Gastroesophageal sphincter (tissue), 4 donors: ENCODE results near the gene POLR1B. TPM values are rescaled to one million over a fixed set of nuclear protein-coding genes. Genes with fewer than 3 reads are reported as not detected.

ENCODE experiments used
- ATAC-seq: fragments of 150-250 bp; one replicate; pipeline ENCODE4 v1.9.1; 2016; ENCODE audit warnings: mild to moderate bottlenecking, moderate library complexity
- H3K27ac ChIP-seq, 4 donors: fragments of 200-600 bp; sonication (generic) in 3 of 4; 1 replicate in 3 of 4; 2 replicates in 1 of 4; pipeline ENCODE4 v1.5.1; 2016 to 2019
- H3K27me3 ChIP-seq: fragments of 200-600 bp; sonication (generic); one replicate; pipeline ENCODE4 v1.5.1; 2019
- H3K36me3 ChIP-seq, 2 donors: fragments of 200-600 bp; sonication (generic); one replicate each; pipeline ENCODE4 v1.5.1; 2019; ENCODE audit warnings: control low read depth in 1 of 2
- H3K4me1 ChIP-seq, 3 donors: fragments of 200-600 bp; sonication (generic); 1 replicate in 2 of 3; 2 replicates in 1 of 3; pipeline ENCODE4 v1.5.1; 2016 to 2019; ENCODE audit warnings: control low read depth in 2 of 3
- H3K4me3 ChIP-seq, 2 donors: fragments of 200-600 bp; sonication (generic); one replicate each; pipeline ENCODE4 v1.5.1; 2019; ENCODE audit warnings: mild to moderate bottlenecking in 1 of 2, moderate library complexity in 1 of 2
- H3K9me3 ChIP-seq, 3 donors: fragments of 200-600 bp; sonication (generic); one replicate each; pipeline ENCODE4 v1.5.1; 2017 to 2019; ENCODE audit warnings: control low read depth in 2 of 3
- CTCF ChIP-seq, 4 experiments: fragments of 200-600 bp in 2 of 4; fragments of 450-650 bp in 2 of 4; sonication (generic) in 1 of 4; IDR thresholded peaks; one replicate each; pipeline ENCODE4 v1.5.1; 2017 to 2019; ENCODE audit warnings: antibody characterized with exemption in 4 of 4, mild to moderate bottlenecking in 2 of 4, moderate library complexity in 2 of 4
- EP300 ChIP-seq: sonication (generic); formaldehyde crosslinking; IDR thresholded peaks from one replicate; pipeline ENCODE4 v1.6.1; 2017; ENCODE audit warnings: antibody characterized with exemption, mild to moderate bottlenecking
- POLR2A ChIP-seq, 2 donors: fragments of 450-650 bp; IDR thresholded peaks; one replicate each; pipeline ENCODE4 v1.6.1; 2017; ENCODE audit warnings: antibody characterized with exemption in 2 of 2, mild to moderate bottlenecking in 2 of 2, moderate library complexity in 1 of 2
- POLR2AphosphoS5 ChIP-seq: sonication (generic); formaldehyde crosslinking; IDR thresholded peaks from one replicate; pipeline ENCODE4 v1.6.1; 2017; ENCODE audit warnings: antibody characterized with exemption
- WGBS, 2 donors: methylation state at CpG; one replicate each; pipeline ENCODE4 v1.1.5; 2018; ENCODE audit warnings: low coverage in 1 of 2; 5-methylcytosine and 5-hydroxymethylcytosine counted together
- total RNA-seq, 4 donors: library from RNA; depleted of rRNA; stranded (reverse); fragments of >200 nt; gene quantifications; one replicate each; pipeline ENCODE4 v1.1.0, GENCODE V29; 2016

The POLR1B gene
- total RNA-seq, 4 donors from 2014 or later = 11.7 to 21.5 (median 13.3) TPM

DNA sequence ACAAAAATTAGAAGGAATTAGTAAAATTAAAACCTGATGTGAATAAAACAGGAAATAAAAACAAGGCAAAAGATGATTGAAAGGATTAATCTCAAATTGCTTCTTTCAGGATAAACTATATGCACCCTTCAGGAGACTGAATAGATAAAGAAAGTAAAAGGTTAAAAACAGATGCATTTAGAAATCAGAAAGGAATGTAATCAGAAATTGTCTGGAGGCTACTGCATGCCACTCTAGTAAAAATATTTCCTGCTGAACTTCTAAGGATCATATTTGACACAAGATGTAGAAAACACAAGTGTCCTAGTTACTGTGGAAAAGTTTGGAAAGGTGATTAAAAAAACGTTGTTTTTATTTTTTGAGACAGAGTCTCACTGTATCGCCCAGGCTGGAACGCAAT, 58.4 kb downstream of the POLR1B start:
- no peak overlapping the region for H3K27ac ChIP-seq
- no peaks in the 10 kb centered on the region for H3K9me3 ChIP-seq
- H3K27me3 ChIP-seq = no peaks in the 10 kb centered on the region
- H3K4me1 ChIP-seq = peaks cover 0 to 13% (median 0%) of the 10 kb centered on the region in 3 donors
- TF ChIP-seq POLR2AphosphoS5 (no peak), CTCF (IDR thresholded peaks at IDR 0.05) (no peak), EP300 (no peak), POLR2A (IDR thresholded peaks at IDR 0.05) (no peak)
- WGBS, 2 donors = 46 to 78% methylated on average over 3 of the region's 3 CpGs
- H3K4me3 ChIP-seq = no peak overlapping the region
- ATAC-seq = no peak
- no peaks in the 10 kb centered on the region for H3K36me3 ChIP-seq

DNA sequence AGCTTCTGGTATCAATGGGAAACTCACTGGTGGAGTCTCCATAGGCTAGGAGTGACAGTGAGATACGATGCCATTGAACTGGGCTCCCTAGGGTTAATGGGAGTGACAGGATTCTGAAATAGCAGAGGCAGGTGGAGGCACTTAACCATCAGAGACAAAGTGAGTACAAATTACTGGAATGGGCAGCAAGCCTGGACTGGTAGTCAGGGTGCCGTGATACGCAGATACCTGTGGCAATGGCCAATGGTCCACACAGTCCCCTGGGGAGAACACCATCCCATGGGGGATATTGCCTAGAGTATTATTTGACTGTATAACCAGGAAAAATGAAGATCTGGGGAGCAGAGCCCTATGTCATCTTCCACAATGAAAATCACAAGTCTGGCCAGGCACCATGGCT, 59.5 kb downstream of the POLR1B start:
- H3K4me1 ChIP-seq = peaks cover 0 to 13% (median 0%) of the 10 kb centered on the region in 3 donors
- no peaks in the 10 kb centered on the region for H3K36me3 ChIP-seq
- no peak overlapping the region for H3K27ac ChIP-seq
- no peaks in the 10 kb centered on the region for H3K9me3 ChIP-seq
- no peaks in the 10 kb centered on the region for H3K27me3 ChIP-seq
- no peak overlapping the region for H3K4me3 ChIP-seq
- WGBS, 2 donors = 100% methylated on average over 2 of the region's 3 CpGs; no CpG with 5 or more reads in 1 of the 2 donors
- no peak for TF ChIP-seq EP300
- ATAC-seq = no peak

GRCh38 chr2:112602917-112603316, 60.7 kb downstream of the POLR1B start:
- WGBS, 2 donors = 82 to 100% methylated on average over 2 to 3 of the region's 3 CpGs

DNA sequence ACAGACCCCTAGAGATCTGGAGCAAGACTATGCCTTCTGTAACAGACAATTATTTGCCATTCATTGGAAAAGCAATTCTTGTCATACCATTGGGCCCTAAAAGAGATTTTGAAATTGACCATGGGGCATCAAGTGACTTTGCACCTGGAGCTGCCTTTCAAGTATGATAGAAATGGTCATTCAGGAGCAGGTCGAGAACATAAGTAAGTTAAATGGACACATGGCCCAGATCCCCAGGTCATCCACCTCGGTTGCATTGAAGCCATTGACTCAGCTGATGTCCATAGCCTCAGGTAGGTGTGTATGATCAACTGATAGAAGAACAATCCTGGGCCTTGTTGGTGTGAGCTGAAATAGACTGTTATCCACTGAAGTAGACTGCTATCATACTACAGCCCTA, 61.5 kb downstream of the POLR1B start:
- 100% methylated on average over 1 to 2 of the region's 2 CpGs for WGBS, 2 donors

More at GRCh38 chr2:112602917-112603316, 60.7 kb downstream of the POLR1B start:
- Histone ChIP-seq H3K4me3 (no peak overlapping the region), H3K27me3 (no peaks in the 10 kb centered on the region), H3K4me1 (peaks cover 0 to 13% (median 0%) of the 10 kb centered on the region in 3 donors), H3K9me3 (no peaks in the 10 kb centered on the region), H3K36me3 (no peaks in the 10 kb centered on the region), H3K27ac (no peak overlapping the region)
- ATAC-seq = no peak
- TF ChIP-seq CTCF (IDR thresholded peaks at IDR 0.05) (no peak), POLR2A (IDR thresholded peaks at IDR 0.05) (no peak), POLR2AphosphoS5 (no peak)

DNA sequence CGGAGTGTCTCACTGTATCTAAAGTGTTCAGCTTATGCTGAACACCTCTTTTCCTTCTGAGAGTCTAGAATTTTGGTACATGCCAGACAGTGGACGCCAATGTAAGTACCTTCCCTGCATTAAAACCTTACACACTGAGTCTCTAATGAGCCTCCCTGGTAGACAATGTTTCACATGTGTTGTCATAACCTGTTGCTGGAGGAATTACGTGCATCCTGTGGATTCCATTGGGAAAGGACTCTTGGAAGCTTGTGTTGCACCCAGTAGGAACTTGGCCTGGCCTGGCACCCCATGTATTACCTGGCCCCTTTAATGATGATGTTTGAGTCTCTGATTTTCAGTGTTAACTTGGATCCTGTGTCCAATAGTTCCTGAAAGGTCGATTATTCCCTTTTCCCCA, 62.7 kb downstream of the POLR1B start:
- no peak for ATAC-seq
- H3K36me3 ChIP-seq = no peaks in the 10 kb centered on the region

More for the DNA sequence above, 61.5 kb downstream of the POLR1B start:
- no peaks in the 10 kb centered on the region for H3K27me3 ChIP-seq
- H3K4me1 ChIP-seq = peaks cover 0 to 13% (median 0%) of the 10 kb centered on the region in 3 donors
- H3K27ac ChIP-seq = no peak overlapping the region
- H3K9me3 ChIP-seq = no peaks in the 10 kb centered on the region
- ATAC-seq = no peak
- H3K4me3 ChIP-seq = no peak overlapping the region
- TF ChIP-seq POLR2AphosphoS5 (no peak), POLR2A (IDR thresholded peaks at IDR 0.05) (no peak), EP300 (no peak), CTCF (IDR thresholded peaks at IDR 0.05) (no peak)
- no peaks in the 10 kb centered on the region for H3K36me3 ChIP-seq

More for the DNA sequence above, 62.7 kb downstream of the POLR1B start:
- TF ChIP-seq POLR2A (IDR thresholded peaks at IDR 0.05) (no peak), POLR2AphosphoS5 (no peak), CTCF (IDR thresholded peaks at IDR 0.05) (no peak), EP300 (no peak)
- Histone ChIP-seq H3K27me3 (no peaks in the 10 kb centered on the region), H3K4me3 (no peak overlapping the region), H3K27ac (no peak overlapping the region), H3K9me3 (no peaks in the 10 kb centered on the region), H3K4me1 (peaks cover 0 to 9% (median 0%) of the 10 kb centered on the region in 3 donors)
- 57 to 87% methylated on average over 1 to 3 of the region's 4 CpGs for WGBS, 2 donors
